T-cell (primary cell): ENCODE data around the gene RAB39B. TPM values are rescaled to one million over a fixed set of nuclear protein-coding genes. Genes with fewer than 3 reads are reported as not detected.

Source experiments
- ATAC-seq, 4 experiments: fragments of 200-7000 bp in 3 of 4; fragments of 150-1000 bp in 1 of 4; cut with Tn5 transposase; replicated peaks in 1 of 4; 1 replicate in 3 of 4; 2 replicates in 1 of 4; pipeline ENCODE4 v1.10.0; 2021; ENCODE audit warnings: moderate library complexity in 3 of 4, mild to moderate bottlenecking in 2 of 4, moderate number of reproducible peaks in 1 of 4
- CTCF ChIA-PET, 2 donors: fragments of 300-600 bp; sonication (Branson Sonifier 250); formaldehyde crosslinking; loops; one replicate each; lab custom pipeline; 2022; ENCODE audit warnings: antibody characterized with exemption in 2 of 2; lab: Charles Lee
- POLR2A ChIA-PET, 2 donors: fragments of 300-600 bp; sonication (Branson Sonifier 250); formaldehyde crosslinking; loops; one replicate each; lab custom pipeline; 2022; ENCODE audit warnings: antibody characterized with exemption in 2 of 2; lab: Charles Lee
- DNase-seq, 35 experiments: peaks; one replicate each; pipeline versions ENCODE4 v3.0.0 to v3.0.0-alpha.2; 2013 to 2023
- H3K27ac ChIP-seq: one replicate; pipeline ENCODE4 v1.5.1; 2013; ENCODE audit warnings: low read length
- H3K27me3 ChIP-seq, 2 experiments: replicated peaks in 1 of 2; 1 replicate in 1 of 2; 2 replicates in 1 of 2; pipeline versions ENCODE4 v1.6.1 to v1.7.0; 2013; ENCODE audit warnings: low read length in 1 of 2, mixed read lengths in 1 of 2; ENCODE audit not compliant: control insufficient read depth in 2 of 2, insufficient read depth in 2 of 2; ENCODE audit errors: extremely low read depth in 1 of 2
- H3K36me3 ChIP-seq, 2 donors: 1 replicate in 1 of 2; 2 replicates in 1 of 2; pipeline versions ENCODE4 v1.6.1 to v1.7.0; 2013; ENCODE audit warnings: low read length in 1 of 2; ENCODE audit not compliant: control insufficient read depth in 2 of 2, insufficient read depth in 1 of 2; ENCODE audit errors: extremely low read depth in 1 of 2
- H3K4me1 ChIP-seq, 2 experiments: 1 replicate in 1 of 2; 2 replicates in 1 of 2; pipeline versions ENCODE4 v1.6.1 to v1.7.0; 2013; ENCODE audit warnings: low read length in 2 of 2, mixed read lengths in 1 of 2; ENCODE audit not compliant: insufficient read depth in 2 of 2, control insufficient read depth in 1 of 2; ENCODE audit errors: extremely low read depth in 1 of 2
- H3K4me3 ChIP-seq, 2 donors: 1 replicate in 1 of 2; 2 replicates in 1 of 2; pipeline versions ENCODE4 v1.5.1 to v1.7.0; 2013; ENCODE audit warnings: mild to moderate bottlenecking in 2 of 2, low read length in 1 of 2, moderate library complexity in 1 of 2; ENCODE audit not compliant: control insufficient read depth in 1 of 2; ENCODE audit errors: extremely low read depth in 1 of 2
- H3K9me3 ChIP-seq: 2 replicates; pipeline ENCODE4 v1.7.0; 2013
- H3K27ac Mint-ChIP-seq, 2 donors: one replicate each; pipeline ENCODE4 v1.8.0; 2020 to 2021; ENCODE audit warnings: mild to moderate bottlenecking in 2 of 2, mixed read lengths in 2 of 2
- H3K27me3 Mint-ChIP-seq, 2 donors: one replicate each; pipeline ENCODE4 v1.8.0; 2021 to 2022; ENCODE audit warnings: mixed read lengths in 2 of 2
- H3K36me3 Mint-ChIP-seq: one replicate; pipeline ENCODE4 v1.8.0; 2021; ENCODE audit warnings: mixed read lengths
- H3K4me1 Mint-ChIP-seq, 3 donors: one replicate each; pipeline ENCODE4 v1.8.0; 2020 to 2022; ENCODE audit warnings: mixed read lengths in 3 of 3, mild to moderate bottlenecking in 1 of 3
- H3K4me3 Mint-ChIP-seq, 3 donors: one replicate each; pipeline ENCODE4 v1.8.0; 2020 to 2022; ENCODE audit warnings: mild to moderate bottlenecking in 3 of 3, mixed read lengths in 3 of 3, moderate library complexity in 3 of 3
- H3K9me3 Mint-ChIP-seq, 3 donors: one replicate each; pipeline ENCODE4 v1.8.0; 2020 to 2022; ENCODE audit warnings: mixed read lengths in 3 of 3
- WGBS: methylation state at CpG from one replicate; pipeline ENCODE4 v1.1.5; 2013; ENCODE audit warnings: missing lambda C conversion rate; ENCODE audit not compliant: insufficient coverage; 5-methylcytosine and 5-hydroxymethylcytosine counted together
- total RNA-seq, 35 experiments: library from RNA in 6 of 35; stranded (reverse) in 6 of 35; fragments of 120-200 nt in 1 of 35; gene quantifications; one replicate each; pipeline versions ENCODE4 v1.2.1 to v1.2.4 and lab custom pipeline; 2013 to 2026

Gene RAB39B
- total RNA-seq, 5 donors from 2014 or later (not counting 1 experiment from before 2014, with no cell fraction given) = 5.5 to 13.4 (median 12.8) TPM

DNA sequence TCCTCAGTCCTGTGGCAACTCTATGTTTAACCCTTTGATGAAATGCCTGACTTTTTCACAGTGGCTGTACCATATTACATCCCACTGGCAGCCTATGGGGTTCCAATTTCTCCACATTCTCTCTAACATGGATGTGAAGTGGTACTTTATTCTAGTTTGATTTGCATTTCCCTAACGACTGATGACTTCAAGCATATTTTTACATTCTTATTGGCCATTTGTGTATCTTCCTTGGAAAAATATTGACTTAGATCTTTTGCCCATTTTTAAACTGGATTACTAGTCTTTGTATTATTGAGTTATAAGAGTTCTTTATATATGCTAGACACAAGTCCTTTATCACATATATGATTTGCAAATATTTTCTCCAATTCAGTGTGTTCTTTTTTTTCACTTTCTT is 2.1 kb upstream of the RAB39B start:
- no CpG with 5 or more reads among the region's 1 CpG for WGBS
- ChIA-PET CTCF (no interaction called here), POLR2A (no interaction called here)
- no peak overlapping the region for H3K4me3 ChIP-seq
- ATAC-seq (no peak), DNase-seq (no peak)
- H3K9me3 Mint-ChIP-seq = peaks cover 2 to 3% (median 2%) of the 10 kb centered on the region in 3 donors
- no peak overlapping the region for H3K27ac ChIP-seq
- no peaks in the 10 kb centered on the region for H3K36me3 ChIP-seq
- H3K4me1 ChIP-seq = peaks cover 0 to 3% of the 10 kb centered on the region in 2 experiments
- peak overlapping the region; percentile 18 to 27 for H3K27ac Mint-ChIP-seq
- peaks cover 2% of the 10 kb centered on the region for H3K9me3 ChIP-seq
- H3K4me1 Mint-ChIP-seq = peaks cover 7 to 25% (median 19%) of the 10 kb centered on the region in 3 donors
- no peak overlapping the region for H3K4me3 Mint-ChIP-seq
- no peaks in the 10 kb centered on the region for H3K36me3 Mint-ChIP-seq
- no peaks in the 10 kb centered on the region for H3K27me3 ChIP-seq
- H3K27me3 Mint-ChIP-seq = no peaks in the 10 kb centered on the region

DNA sequence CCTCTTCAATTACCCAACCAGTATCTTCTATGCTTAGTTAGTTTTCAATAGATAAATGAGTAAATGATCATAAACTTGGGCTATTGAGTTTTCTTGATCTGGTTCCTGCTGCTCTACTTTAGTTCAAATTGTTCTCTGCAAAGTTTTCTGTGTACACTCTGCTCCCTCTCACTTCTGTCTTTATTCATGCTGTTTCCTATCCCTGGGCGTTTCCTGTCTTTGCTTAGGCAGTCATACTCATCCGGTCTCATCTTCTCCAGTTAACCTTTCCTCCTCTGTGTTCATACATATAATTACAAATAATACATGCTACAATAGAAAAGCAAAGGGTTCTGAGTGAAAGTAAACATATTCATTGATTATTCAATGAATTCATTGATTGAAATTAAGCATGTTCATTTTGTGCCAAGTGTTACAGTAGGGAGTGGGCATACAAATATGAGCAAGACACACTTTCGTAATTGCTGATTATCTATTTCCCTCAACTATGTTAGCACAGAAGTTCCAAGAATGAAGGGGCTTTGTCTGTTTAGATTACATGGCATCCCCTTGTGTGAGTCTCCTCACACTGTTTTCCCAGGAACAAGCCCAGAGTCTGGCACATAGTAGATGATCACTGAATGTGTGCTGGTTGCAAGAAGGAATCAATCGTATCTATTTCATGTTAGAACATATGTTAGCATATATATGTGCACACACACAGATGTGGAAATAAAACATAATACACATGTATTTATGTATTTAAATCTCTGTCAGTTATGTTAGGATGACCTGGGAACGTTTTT is 1.1 kb downstream of the RAB39B start:
- Mint-ChIP-seq H3K27ac (peak overlapping the region; percentile 71 to 83), H3K9me3 (no peaks in the 10 kb centered on the region), H3K4me1 (peaks cover 7 to 35% (median 27%) of the 10 kb centered on the region in 3 donors), H3K27me3 (no peaks in the 10 kb centered on the region), H3K4me3 (peak overlapping the region; percentile 56 to 85 (median 75)), H3K36me3 (peaks cover 8% of the 10 kb centered on the region)
- peak in 3 of 35 experiments; percentile 1 to 39 (median 1) for DNase-seq
- WGBS = no CpG with 5 or more reads among the region's 5 CpGs
- peak overlapping the region; percentile 87 for H3K27ac ChIP-seq
- peak overlapping the region; percentile 75 to 82 for H3K4me3 ChIP-seq
- H3K36me3 ChIP-seq = peaks cover 0 to 5% of the 10 kb centered on the region in 2 donors
- ChIA-PET POLR2A (no interaction called here), CTCF (no interaction called here)
- peak; percentile 43 to 62 (median 53) for ATAC-seq
- no peaks in the 10 kb centered on the region for H3K27me3 ChIP-seq
- H3K9me3 ChIP-seq = no peaks in the 10 kb centered on the region
- H3K4me1 ChIP-seq = peaks cover 0 to 3% of the 10 kb centered on the region in 2 experiments

DNA sequence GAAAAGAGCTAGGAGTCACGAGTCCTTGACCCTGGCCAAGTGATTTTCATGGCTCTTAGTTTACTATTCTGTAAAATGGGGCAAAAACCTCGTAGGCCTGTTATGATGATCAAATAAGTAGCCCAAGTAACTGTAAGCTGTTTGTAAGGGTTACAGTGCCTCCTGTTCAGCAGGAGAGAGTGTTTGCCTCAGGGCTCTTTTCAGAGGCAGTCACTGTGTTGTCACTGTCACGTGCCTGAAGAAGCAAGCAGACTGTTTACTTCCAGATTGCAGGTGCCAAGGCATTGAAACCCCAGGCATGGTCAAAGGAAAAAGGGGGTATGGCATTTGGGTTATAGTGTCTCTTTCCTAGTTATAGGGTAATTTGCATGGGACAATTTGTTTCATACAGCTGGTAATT is 4.5 kb downstream of the RAB39B start:
- Mint-ChIP-seq H3K36me3 (peaks cover 11% of the 10 kb centered on the region), H3K4me1 (peaks cover 12 to 37% (median 26%) of the 10 kb centered on the region in 3 donors), H3K27ac (no peak overlapping the region), H3K27me3 (no peaks in the 10 kb centered on the region), H3K4me3 (no peak overlapping the region), H3K9me3 (no peaks in the 10 kb centered on the region)
- Histone ChIP-seq H3K9me3 (no peaks in the 10 kb centered on the region), H3K4me1 (peaks cover 0 to 3% of the 10 kb centered on the region in 2 experiments), H3K27ac (no peak overlapping the region), H3K4me3 (no peak overlapping the region), H3K36me3 (peaks cover 0 to 5% of the 10 kb centered on the region in 2 donors), H3K27me3 (no peaks in the 10 kb centered on the region)
- DNase-seq = no peak
- POLR2A ChIA-PET = interaction anchor here in 1 of 2 donors (0.5 kb wide), 1 partner anchor 31 kb away, joined by 4 read pairs; no protein-coding TSS in a partner anchor
- ATAC-seq = no peak
- 100% methylated on average over 1 of the region's 3 CpGs for WGBS
- CTCF ChIA-PET = interaction anchor here in 1 of 2 donors (0.8 kb wide), 1 partner anchor 43 kb away, joined by 3 read pairs; no protein-coding TSS in a partner anchor

DNA sequence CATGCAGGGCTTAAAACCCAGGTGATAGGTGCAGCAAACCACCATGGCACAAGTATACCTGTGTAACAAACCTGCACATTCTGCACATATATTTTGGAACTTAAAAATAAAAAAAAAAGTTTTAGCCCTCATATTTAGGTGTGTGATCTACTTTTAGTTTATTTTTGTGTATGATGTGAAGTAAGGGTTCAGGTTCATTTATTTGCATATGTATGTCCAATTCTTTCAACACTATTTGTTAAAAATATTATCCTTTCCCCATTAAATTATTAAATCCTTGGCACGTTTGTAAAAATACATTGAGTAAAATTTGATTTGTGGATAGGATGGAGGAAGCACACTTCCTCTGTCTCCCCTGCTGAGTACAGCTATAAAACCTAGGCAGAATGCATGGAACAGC is 12.9 kb downstream of the RAB39B start:
- no peak for DNase-seq
- no peaks in the 10 kb centered on the region for H3K4me1 ChIP-seq
- ChIA-PET CTCF (no interaction called here), POLR2A (no interaction called here)
- peaks cover 2% of the 10 kb centered on the region for H3K36me3 Mint-ChIP-seq
- H3K9me3 Mint-ChIP-seq = no peaks in the 10 kb centered on the region
- no peaks in the 10 kb centered on the region for H3K27me3 ChIP-seq
- H3K4me3 ChIP-seq = no peak overlapping the region
- H3K4me3 Mint-ChIP-seq = no peak overlapping the region
- no peaks in the 10 kb centered on the region for H3K36me3 ChIP-seq
- no peaks in the 10 kb centered on the region for H3K9me3 ChIP-seq
- no CpG with 5 or more reads among the region's 1 CpG for WGBS
- H3K27ac ChIP-seq = no peak overlapping the region
- no peak for ATAC-seq
- peaks cover 0 to 3% (median 0%) of the 10 kb centered on the region in 3 donors for H3K4me1 Mint-ChIP-seq
- no peak overlapping the region for H3K27ac Mint-ChIP-seq
- no peaks in the 10 kb centered on the region for H3K27me3 Mint-ChIP-seq

DNA sequence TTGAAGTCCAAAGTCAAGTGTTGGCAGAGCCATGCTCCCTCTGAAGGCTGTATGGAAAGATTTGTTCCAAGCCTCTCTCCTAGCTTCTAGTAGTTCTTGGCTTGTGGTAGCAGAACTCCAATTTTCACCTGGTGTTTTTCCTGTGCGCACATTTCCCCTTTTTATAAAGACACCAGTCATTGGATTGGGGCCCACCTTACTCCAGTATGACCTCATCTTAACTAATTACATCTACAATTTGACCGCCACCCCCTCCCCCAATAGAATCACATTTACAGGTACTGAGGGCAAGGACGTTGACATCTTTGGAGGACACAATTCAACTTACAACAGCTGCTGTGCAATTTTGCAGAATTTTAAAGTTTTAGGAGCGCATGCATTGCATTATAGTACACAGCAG is 16.8 kb downstream of the RAB39B start:
- H3K36me3 ChIP-seq = no peaks in the 10 kb centered on the region
- no peaks in the 10 kb centered on the region for H3K4me1 ChIP-seq
- no peaks in the 10 kb centered on the region for H3K36me3 Mint-ChIP-seq
- 86% methylated on average over 1 of the region's 4 CpGs for WGBS
- no peak overlapping the region for H3K4me3 ChIP-seq
- H3K9me3 ChIP-seq = no peaks in the 10 kb centered on the region
- H3K27me3 Mint-ChIP-seq = peaks cover 0 to 3% of the 10 kb centered on the region in 2 donors
- no peak overlapping the region for H3K4me3 Mint-ChIP-seq
- no peaks in the 10 kb centered on the region for H3K4me1 Mint-ChIP-seq
- ChIA-PET CTCF (no interaction called here), POLR2A (no interaction called here)
- DNase-seq (no peak), ATAC-seq (no peak)
- H3K27ac ChIP-seq = no peak overlapping the region
- no peaks in the 10 kb centered on the region for H3K27me3 ChIP-seq
- no peak overlapping the region for H3K27ac Mint-ChIP-seq
- H3K9me3 Mint-ChIP-seq = no peaks in the 10 kb centered on the region

DNA sequence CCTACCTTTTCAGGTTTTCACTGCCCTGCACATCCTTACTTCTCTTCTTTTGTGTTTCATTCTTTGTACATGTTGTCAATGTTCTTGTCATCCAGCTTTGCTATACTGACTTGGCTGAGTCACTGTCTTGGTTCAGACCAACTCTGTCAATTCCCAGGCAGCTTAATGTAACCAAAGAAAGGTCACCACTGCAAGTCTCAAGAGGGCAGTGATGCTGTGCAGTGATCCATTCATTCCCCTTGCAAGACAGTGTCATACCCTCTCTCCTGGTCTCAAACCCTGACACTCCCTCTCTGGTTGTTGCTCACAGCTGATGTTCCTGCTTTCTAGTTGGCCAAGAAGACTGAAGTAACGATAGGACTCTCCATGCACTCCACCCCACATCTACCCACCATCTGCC is 17.5 kb downstream of the RAB39B start:
- H3K27ac ChIP-seq = no peak overlapping the region
- no CpG with 5 or more reads among the region's 1 CpG for WGBS
- POLR2A ChIA-PET = no interaction called here

More for the DNA sequence above, 17.5 kb downstream of the RAB39B start:
- Mint-ChIP-seq H3K4me1 (no peaks in the 10 kb centered on the region), H3K4me3 (no peak overlapping the region), H3K36me3 (no peaks in the 10 kb centered on the region), H3K27me3 (peaks cover 0 to 3% of the 10 kb centered on the region in 2 donors), H3K27ac (no peak overlapping the region), H3K9me3 (no peaks in the 10 kb centered on the region)
- Histone ChIP-seq H3K36me3 (peaks cover 0 to 3% of the 10 kb centered on the region in 2 donors), H3K27me3 (no peaks in the 10 kb centered on the region), H3K4me3 (no peak overlapping the region), H3K4me1 (no peaks in the 10 kb centered on the region), H3K9me3 (no peaks in the 10 kb centered on the region)
- ATAC-seq (no peak), DNase-seq (no peak)
- CTCF ChIA-PET = no interaction called here
